K562 (cell line): ENCODE data around the gene UNC13A. TPM values are rescaled to one million over a fixed set of nuclear protein-coding genes. Genes with fewer than 3 reads are reported as not detected.

Source experiments
- CBX2 ChIP-seq: fragments of 200-600 bp; sonication (generic); IDR thresholded peaks from one replicate; pipeline ENCODE4 v1.6.1; 2012; ENCODE audit warnings: mild to moderate bottlenecking, low read length, inconsistent platforms; ENCODE audit not compliant: insufficient read depth, poor library complexity, severe bottlenecking
- HCFC1 ChIP-seq: IDR thresholded peaks from 2 replicates; pipeline ENCODE4 v1.6.1; 2012; ENCODE audit warnings: low read depth, low read length, improper control_type of control experiment
- HDAC6 ChIP-seq: IDR thresholded peaks from 2 replicates; pipeline ENCODE4 v1.6.1; 2012; ENCODE audit warnings: low read depth, mild to moderate bottlenecking, control low read depth, inconsistent platforms, low read length, moderate library complexity
- TCF15 ChIP-seq: fragments of 250-450 bp; sonication (Bioruptor Pico); IDR thresholded peaks from 2 replicates; pipeline ENCODE4 v1.8.0; 2022; ENCODE audit warnings: moderate library complexity, mild to moderate bottlenecking, inconsistent platforms
- ZFP36 ChIP-seq: fragments of 150-350 bp; IDR thresholded peaks from 2 replicates; pipeline ENCODE4 v1.6.1; 2018; ENCODE audit warnings: low read length, low read depth; ENCODE audit not compliant: partially characterized antibody
- ZMIZ1 ChIP-seq, 2 experiments: fragments of 150-350 bp in 1 of 2; IDR thresholded peaks; 2 replicates each; pipeline ENCODE4 v1.6.1; 2012 to 2016; ENCODE audit warnings: low read depth in 2 of 2, low read length in 2 of 2, mild to moderate bottlenecking in 1 of 2, moderate library complexity in 1 of 2
- polyA plus RNA-seq, 8 experiments: library from polyadenylated mRNA; depleted of rRNA in 4 of 8; stranded (reverse) in 5 of 8; unstranded in 3 of 8; fragments of >200 nt; fragmentation: Nextera tagmentation in 2 of 8; fragmentation: Illumina TruSeq in 1 of 8; extraction: Ambion mirVana in 2 of 8; extraction: Trizol in 1 of 8; gene quantifications; 2 replicates each; pipeline versions ENCODE4 v1.2.1 to v1.2.3, GENCODE V29; 2011 to 2014; ENCODE audit warnings: inconsistent platforms in 1 of 8, missing spikeins in 1 of 8
- total RNA-seq, 7 experiments: library from RNA; depleted of rRNA in 6 of 7; stranded (reverse); fragments of >200 nt in 6 of 7; fragmentation: Illumina TruSeq in 2 of 7; extraction: Trizol in 2 of 7; gene quantifications; 2 replicates each; pipeline versions ENCODE4 v1.2.1 to v1.2.3, GENCODE V29; 2011 to 2021; ENCODE audit warnings: low replicate concordance in 1 of 7
- TF ChIP-seq, protein P1 (sequence below): fragments of 450-650 bp; conservative IDR thresholded peaks from 2 replicates; pipeline ENCODE4 v1.6.1; 2016; ENCODE audit warnings: missing genetic modification characterization, low read depth, mild to moderate bottlenecking, missing compliant biosample characterization, moderate library complexity
- TF ChIP-seq, protein P2 (sequence below): fragments of 250-450 bp; sonication (Bioruptor Pico); IDR thresholded peaks from 2 replicates; pipeline ENCODE4 v1.4.0; 2020

Gene UNC13A
- total and polyA plus RNA-seq, 9 of the 15 experiments (the other 6 are each of a cell fraction or from before 2014, with no cell fraction given), result 0.03 to 1.0 (median 0.25) TPM

DNA sequence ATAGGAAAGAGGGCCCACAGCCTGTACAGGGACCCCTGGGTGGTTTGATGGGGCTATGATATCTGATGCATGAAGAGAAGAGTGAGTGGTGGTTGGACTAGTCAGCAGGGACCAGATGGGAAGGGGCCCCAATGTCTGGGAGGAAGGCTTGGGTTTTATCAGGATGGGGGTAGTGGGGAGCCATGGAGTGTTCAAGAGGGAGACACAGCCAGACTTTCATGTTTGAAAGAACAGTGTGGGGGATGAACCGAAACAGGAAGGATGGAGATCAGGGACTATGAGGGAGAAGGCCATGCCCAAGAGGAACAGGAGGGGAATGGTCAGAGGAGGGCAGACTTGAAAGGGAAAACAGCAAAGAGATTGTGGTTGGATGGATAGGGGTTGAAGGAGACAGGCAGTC lies 63.1 kb downstream of the UNC13A start (continued):
- TF ChIP-seq, protein P1, sequence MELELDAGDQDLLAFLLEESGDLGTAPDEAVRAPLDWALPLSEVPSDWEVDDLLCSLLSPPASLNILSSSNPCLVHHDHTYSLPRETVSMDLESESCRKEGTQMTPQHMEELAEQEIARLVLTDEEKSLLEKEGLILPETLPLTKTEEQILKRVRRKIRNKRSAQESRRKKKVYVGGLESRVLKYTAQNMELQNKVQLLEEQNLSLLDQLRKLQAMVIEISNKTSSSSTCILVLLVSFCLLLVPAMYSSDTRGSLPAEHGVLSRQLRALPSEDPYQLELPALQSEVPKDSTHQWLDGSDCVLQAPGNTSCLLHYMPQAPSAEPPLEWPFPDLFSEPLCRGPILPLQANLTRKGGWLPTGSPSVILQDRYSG (tag), result no peak
- TF ChIP-seq ZFP36 (peak; percentile 56), ZMIZ1 (IDR thresholded peaks at IDR 0.05; ENCODE audit: low read depth in 2 of 2, low read length in 2 of 2) (no peak), TCF15 (CRISPR knock-in tag) (no peak), CBX2 (no peak), HCFC1 (no peak), HDAC6 (no peak)
- TF ChIP-seq, protein P2, sequence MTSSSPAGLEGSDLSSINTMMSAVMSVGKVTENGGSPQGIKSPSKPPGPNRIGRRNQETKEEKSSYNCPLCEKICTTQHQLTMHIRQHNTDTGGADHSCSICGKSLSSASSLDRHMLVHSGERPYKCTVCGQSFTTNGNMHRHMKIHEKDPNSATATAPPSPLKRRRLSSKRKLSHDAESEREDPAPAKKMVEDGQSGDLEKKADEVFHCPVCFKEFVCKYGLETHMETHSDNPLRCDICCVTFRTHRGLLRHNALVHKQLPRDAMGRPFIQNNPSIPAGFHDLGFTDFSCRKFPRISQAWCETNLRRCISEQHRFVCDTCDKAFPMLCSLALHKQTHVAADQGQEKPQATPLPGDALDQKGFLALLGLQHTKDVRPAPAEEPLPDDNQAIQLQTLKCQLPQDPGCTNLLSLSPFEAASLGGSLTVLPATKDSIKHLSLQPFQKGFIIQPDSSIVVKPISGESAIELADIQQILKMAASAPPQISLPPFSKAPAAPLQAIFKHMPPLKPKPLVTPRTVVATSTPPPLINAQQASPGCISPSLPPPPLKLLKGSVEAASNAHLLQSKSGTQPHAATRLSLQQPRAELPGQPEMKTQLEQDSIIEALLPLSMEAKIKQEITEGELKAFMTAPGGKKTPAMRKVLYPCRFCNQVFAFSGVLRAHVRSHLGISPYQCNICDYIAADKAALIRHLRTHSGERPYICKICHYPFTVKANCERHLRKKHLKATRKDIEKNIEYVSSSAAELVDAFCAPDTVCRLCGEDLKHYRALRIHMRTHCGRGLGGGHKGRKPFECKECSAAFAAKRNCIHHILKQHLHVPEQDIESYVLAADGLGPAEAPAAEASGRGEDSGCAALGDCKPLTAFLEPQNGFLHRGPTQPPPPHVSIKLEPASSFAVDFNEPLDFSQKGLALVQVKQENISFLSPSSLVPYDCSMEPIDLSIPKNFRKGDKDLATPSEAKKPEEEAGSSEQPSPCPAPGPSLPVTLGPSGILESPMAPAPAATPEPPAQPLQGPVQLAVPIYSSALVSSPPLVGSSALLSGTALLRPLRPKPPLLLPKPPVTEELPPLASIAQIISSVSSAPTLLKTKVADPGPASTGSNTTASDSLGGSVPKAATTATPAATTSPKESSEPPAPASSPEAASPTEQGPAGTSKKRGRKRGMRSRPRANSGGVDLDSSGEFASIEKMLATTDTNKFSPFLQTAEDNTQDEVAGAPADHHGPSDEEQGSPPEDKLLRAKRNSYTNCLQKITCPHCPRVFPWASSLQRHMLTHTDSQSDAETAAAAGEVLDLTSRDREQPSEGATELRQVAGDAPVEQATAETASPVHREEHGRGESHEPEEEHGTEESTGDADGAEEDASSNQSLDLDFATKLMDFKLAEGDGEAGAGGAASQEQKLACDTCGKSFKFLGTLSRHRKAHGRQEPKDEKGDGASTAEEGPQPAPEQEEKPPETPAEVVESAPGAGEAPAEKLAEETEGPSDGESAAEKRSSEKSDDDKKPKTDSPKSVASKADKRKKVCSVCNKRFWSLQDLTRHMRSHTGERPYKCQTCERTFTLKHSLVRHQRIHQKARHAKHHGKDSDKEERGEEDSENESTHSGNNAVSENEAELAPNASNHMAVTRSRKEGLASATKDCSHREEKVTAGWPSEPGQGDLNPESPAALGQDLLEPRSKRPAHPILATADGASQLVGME, result no peak
